ENCODE data around the gene NUTM1. TPM values are rescaled to one million over a fixed set of nuclear protein-coding genes. Genes with fewer than 3 reads are reported as not detected.
"Not testable (repeated sequence)": the region's sequence is repeated elsewhere in the genome, so short reads cannot be mapped to it uniquely, and the experiment has no call there.

The NUTM1 gene
- polyA plus RNA-seq, 3 donors = not detected

DNA sequence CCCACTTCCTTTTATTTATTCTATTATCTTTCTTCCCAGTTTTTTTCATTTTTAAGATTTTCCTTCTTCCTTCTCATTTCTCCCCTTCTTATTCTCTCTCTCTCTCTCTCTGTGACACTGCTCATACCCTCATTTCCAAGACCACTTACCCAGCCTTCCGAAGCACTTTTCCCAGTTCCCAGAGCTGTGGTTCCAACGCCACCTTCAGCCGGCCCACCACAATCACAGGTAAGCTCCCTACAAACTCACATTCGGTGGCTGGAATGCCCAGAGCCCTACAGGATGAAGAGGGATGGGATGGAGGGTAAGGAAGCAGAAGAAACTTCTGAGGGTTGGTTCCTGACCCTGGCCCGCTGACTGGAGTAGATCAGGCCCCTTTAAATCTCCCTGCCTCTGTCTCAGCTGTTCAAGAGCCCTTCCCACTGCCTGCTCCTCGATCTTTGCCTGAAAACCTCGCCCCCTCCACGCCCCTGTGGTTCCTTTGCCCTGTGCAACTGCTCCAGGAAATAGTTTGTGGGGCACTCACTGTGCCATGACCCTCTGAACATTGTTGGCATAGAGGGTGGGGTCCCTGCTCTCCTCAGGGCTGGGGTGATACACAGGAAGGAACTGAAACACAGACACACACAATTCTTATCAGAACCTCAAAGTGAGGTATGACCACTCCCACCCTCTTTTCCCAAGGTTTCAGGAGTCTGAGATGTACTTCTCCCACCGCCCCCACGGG, 19.1 kb downstream of the NUTM1 start:
- no peak for DNase-seq (ENCODE audit: low read depth in 3 of 3, low spot score in 2 of 3)

DNA sequence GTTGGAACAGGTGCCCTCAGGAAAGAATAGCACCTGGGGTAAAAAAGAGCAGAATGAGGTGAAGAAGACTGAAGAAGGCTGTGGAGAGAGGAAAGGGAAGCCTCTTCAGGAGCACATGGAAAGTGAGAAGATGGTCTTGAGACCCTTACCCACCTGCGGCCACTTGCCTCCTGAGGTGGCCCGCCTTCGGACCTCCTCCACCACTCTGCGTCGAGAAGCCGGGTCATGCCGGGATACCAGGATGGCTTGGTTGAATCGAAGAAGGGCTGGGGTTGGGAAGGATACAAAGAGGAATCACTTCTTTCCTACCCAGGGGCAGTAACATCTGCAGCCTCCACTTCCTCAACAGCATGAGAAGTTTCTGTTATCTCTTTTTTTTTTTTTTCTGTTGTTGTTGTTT, 20.9 kb downstream of the NUTM1 start:
- no peak for DNase-seq (ENCODE audit: low read depth in 3 of 3, low spot score in 2 of 3)

DNA sequence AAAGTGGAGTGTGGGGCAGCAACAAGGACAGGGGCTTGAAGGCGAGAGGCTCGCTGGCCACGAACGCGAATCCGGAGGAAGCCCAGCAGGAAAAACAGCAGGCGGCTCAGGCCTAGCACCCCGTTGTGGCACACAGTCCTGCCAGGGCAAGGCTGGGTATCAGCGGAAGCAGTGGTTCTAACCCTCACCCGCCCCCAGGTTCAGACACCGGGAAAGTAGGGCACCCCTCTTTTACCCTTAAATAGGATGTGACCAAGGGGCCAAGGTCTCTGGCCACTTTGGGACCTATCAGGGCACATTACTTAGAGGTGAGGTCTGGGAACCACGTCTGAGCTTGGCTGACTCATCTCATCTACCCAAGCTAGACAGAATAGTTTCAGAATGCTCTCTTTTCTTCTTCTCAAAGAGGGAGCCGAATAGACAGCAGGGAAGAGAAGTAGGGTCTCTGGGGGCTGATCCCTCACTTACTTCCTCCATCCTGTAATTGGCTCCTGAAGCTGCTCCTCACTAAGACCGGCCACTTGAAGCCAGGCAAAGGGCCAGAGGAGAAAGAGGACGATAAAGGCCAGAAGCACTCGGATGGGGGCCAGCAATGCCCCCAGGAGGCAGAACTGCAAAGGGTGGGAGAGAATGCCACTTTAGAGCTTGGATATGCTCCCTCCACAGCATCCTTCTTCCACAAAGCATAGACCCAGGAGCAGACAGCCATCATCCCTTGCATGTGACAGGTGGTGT, 22.1 kb downstream of the NUTM1 start:
- no peak for DNase-seq (ENCODE audit: low read depth in 3 of 3, low spot score in 2 of 3)

DNA sequence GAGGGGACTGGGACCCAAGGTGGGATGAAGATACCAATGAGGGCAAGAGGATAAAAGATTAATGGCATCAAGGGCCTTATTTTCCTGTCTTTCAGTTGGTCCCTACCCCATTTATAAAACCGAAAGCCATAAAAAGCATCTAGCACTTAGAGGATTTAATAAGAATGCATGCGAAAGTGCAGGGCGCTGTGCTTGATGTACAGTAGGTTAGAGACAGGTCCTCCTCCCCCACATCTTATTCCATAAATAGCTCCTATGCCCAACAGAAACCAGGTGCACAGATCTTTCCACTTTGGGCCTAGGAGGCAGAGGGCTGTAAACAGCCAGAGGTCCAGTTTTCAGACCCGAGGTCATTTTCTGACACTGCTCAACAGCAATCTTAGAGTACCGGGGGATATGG, 22.7 kb downstream of the NUTM1 start:
- peak in 1 of 3 donors; percentile 18 for DNase-seq (ENCODE audit: low read depth in 3 of 3, low spot score in 2 of 3)

DNA sequence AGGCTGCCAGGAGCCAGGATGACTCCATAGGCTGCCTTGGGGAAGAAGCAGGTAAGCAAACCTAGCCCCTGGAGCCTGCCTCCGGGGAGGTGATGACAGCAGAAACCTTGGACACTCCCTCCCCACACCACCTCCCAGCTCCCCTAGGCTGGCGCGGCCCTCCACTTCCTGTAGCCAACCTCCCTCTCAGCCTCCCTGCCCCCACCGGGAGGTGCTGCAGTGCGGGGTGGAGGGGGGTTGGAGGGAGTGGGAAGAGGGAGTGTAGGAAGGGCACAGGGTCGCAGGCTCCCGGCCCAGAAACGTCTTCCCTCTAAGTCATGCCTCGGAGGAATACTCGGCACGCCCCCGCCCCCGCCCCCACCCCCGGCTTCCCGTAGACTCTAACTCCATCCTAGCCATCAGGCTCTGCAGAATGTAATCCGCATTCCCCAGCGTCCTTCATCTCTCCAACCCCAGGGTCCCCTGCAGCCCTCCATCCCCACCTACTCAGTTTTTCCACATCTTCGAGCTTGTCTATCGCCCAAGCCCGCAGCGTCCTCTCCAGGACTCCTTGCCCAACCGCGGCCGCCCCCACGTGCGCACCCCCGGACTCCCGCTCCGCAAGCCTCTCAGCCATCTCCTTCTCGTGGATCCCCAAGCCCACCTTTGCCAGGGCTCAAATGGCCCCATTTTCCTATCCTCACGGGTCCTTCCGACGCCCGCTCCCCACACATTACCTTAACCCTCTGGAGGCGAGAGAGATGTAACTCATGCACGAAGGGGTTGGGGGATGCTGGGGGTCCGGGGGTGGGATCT, 23.4 kb downstream of the NUTM1 start:
- DNase-seq (ENCODE audit: low read depth in 3 of 3, low spot score in 2 of 3) = peak in 1 of 3 donors; percentile 21

DNA sequence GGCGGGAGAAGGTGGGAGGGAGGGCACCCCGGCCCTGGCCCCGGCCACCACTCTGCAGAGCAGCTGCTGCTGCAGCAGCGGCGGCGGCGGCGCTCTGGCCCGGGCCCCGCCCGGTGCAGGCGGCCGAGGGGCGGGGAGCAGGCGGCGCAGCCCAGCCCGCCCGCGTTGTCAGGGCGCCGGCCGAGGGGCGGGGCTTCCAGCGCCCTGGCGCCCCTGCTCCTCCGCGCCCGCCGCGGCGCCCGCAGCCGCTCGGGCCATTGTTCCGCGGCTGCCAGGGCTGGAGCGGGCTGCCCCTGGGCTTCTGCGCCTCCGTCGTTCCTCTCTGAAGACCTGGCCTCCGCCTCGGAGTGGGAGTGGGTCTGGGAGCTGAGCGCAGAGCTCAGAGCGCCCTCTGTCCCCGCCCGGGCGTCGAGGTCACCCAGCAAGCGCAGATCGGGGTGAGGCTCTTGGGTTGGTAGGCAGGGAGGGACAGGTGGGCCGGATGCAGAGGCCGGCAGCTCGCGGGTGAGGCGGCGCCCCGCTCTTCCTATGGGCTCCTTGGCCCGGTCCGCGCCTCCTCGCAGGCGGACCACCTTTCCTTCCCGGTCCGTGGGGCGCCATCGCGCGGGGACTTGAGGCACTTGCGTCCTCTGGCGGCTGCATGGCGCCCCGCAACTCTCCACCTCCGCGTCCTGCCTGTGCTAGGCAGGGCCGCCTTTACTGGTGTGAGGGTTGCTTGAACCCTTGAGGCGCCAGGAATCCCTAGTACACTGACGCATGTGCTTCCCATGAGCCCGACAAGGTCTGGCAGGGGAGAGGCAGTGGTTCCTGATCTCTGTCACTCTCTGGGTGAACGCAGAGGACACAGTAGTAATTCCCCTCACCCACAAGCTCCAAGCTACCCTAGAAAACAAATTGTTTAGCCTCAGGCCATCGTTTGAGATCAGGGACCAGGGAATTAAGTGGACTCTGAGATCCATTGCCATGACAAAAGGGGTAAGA, 24.3 kb downstream of the NUTM1 start, which contains the start of gene LPCAT4:
TSS of gene LPCAT4 (minus strand) at position 96 of the 981 bp plus-strand sequence. CDS start 96 bp downstream, outside the sequence.
- DNase-seq (ENCODE audit: low read depth in 3 of 3, low spot score in 2 of 3) = peak; percentile 70 to 74 (median 73)

DNA sequence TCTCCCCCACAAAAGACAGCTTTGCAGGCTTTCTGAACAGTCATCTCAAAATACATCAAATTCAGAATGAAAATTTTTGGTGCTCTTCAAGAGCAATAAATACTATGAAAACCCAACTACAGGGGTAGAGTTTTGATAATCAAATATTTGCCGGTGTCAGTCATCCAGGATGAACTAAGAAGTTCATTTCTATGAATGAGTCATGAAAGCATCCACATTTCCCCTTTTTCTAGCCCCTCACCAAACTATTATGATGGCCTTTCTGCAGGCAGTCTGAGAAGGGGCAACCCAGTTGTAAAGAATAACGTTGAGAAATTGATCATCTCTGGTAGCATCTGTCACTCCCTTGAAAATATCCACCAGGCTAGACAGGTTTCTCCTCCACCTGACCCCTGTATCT, 27.0 kb downstream of the NUTM1 start:
- no peak for DNase-seq (ENCODE audit: low read depth in 3 of 3, low spot score in 2 of 3)

DNA sequence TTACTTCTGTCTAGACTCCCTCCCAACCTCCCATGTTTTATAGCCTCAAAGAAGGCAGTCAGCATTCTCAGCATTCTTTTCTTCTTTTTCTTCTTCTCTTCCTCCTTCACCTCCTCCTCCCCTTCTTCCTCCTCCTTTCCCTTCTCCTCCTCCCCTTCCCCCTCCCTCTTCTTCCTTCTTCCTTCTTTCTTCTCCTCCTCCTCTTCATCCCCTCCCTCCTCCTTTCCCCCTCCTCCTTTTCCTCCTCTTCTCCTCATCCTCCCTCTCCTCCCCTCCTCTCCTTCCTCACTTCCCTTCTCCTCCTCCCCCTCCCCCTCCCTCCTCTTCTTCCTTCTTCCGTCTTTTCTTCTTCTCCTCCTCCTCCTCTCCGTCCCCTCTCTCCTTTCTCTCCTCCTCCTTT, 27.5 kb downstream of the NUTM1 start:
- DNase-seq (ENCODE audit: low read depth in 3 of 3, low spot score in 2 of 3) = no peak

DNA sequence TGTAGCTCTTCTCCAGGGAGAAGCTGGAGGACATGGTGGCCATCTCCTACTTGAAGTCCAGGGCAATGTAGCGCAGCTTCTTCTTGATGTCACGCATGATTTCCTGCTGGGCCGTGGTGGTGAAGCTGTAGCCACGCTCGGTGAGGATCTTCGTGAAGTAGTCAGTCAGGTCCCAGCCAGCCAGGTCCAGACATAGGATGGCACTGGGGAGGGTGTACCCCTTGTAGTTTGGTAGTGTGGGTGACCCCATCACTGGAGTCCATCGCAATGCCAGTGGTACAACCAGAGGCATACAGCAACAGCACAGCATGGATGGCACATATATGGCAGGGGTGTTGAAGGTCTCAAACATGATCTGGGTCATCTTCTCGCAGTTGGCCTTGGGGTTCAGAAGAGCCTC, 30.8 kb downstream of the NUTM1 start:
- DNase-seq (ENCODE audit: low read depth in 3 of 3, low spot score in 2 of 3) = no peak

DNA sequence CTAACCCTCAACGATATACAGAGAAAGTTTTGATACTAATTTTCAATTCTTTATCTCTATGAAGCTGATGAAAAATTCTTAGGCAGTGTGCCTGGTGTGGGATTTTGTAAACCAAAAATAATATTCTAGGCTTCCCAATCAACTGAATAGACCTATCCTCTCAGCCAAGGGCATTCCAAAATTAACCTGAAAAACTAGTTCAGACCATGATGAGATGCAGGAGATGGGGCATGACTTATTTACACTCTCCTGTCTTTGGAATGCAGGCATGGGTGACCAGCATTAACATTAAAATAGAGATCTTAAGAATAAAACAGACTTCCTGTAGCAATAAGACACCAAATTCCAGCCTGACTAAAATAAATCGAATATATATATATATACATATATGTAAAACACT, 31.7 kb downstream of the NUTM1 start:
- DNase-seq (ENCODE audit: low read depth in 3 of 3, low spot score in 2 of 3) = no peak

DNA sequence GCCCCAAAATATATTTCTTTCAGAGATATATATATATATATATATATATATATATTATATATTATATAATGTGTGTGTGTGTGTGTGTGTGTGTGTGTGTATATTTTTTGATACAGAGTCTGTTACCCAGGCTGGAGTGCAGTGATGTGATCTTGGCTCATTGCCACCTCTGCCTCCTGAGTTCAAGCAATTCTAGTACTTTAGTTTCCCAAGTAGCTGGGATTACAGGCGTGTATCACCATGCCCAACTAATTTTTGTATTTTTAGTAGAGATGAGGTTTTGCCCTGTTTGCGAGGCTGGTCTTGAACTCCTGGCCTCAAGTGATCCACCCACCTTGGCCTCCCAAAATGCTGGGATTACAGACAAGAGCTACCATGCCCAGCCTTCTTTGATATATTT, 32.4 kb downstream of the NUTM1 start:
- not testable (repeated sequence) for DNase-seq (ENCODE audit: low read depth in 3 of 3, low spot score in 2 of 3)

DNA sequence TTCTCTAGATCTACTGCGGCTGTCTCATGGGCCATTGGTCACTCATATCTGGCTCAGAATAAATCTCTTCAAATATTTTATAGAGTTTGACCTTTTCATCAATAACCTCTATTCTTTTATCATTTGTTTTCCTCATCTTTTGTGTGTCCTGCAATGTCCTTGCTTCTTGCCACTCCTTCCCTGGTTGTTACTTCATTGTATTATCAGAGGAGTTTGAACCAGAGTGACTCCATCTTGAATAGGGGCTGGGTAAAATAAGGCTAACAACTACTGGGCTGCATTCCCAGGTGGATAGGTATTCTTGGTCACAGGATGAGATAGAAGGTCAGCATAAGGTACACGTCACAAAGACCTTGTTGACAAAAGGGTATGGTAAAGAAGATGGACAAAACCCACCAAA, 33.7 kb downstream of the NUTM1 start:
- DNase-seq (ENCODE audit: low read depth in 3 of 3, low spot score in 2 of 3) = no peak

DNA sequence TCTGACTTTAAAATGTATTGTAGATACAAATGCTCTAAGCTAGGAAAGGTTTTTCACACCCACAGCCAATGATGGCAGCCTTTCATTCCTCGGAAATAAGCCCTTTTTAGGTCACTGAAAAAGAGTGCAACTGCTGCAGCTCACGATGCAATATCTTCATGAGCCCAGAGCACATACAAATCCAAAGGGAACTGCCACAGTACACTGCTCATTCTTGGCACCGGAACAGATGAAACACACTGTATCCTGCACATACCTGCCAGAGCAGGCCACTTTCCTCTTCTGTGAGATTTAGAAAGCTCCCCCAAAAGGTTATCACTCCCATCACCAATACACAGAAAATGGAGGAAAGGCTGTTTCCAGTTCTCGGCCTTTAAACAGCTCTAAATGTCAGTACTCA, 37.4 kb downstream of the NUTM1 start:
- DNase-seq (ENCODE audit: low read depth in 3 of 3, low spot score in 2 of 3) = not testable (repeated sequence)

DNA sequence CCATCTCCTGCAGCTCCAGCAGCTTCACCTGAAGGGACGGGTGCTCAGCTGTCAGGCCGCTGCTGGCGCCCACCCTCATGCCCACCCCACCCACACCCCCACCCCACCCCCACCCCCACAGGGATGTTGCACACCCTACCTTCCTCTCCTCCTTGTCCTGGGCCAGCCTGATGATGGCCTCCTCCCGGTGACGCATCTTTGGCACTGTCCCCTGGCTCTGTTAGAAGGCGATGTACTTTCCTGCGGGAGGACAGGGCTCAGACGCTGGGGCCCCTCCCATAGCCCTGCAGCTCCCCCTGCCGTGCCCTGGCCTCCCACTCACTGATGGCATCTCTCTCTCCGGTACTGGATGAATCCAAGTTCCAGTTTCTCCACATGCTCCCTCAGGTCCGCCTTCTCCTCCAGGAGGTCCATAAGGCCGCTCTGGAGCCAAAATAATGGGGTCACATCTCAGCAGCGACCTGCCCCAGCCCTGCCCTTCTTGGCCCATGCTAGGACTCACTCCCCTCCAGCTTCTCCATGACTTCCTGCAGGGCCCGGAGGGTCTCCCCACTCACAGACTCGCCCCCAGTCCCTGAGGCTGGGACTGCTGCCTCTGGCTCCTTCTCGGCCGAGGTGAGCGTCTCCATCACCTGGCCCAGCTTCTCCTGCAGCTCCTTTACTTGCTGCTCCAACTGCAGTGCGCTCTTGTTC, 38.9 kb downstream of the NUTM1 start:
- DNase-seq (ENCODE audit: low read depth in 3 of 3, low spot score in 2 of 3) = not testable (repeated sequence)

DNA sequence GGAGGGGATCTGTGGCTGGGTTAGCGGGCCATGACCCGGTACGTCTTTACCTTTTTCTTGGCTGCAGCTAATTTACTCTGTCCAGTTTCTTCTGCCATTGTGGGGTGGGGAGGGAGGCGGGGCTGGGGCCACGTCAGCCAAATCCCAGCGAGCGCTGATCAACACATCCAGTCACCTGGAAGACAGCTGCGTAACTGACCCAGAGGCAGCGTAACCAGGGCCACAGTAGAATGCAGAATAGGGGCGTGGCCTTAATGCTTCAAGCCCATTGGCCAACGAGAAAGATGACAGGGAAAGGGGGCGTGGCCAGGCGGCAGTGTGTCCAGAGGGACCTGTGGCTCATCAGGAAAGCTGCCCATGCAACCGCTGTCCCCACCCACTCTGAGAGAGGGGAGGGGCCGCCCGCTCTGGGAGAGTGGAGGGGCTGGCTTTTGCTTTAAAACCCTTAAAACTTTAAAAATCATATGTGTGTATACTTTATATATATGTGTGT, 46.5 kb downstream of the NUTM1 start:
- not testable (repeated sequence) for DNase-seq (ENCODE audit: low read depth in 3 of 3, low spot score in 2 of 3)

DNA sequence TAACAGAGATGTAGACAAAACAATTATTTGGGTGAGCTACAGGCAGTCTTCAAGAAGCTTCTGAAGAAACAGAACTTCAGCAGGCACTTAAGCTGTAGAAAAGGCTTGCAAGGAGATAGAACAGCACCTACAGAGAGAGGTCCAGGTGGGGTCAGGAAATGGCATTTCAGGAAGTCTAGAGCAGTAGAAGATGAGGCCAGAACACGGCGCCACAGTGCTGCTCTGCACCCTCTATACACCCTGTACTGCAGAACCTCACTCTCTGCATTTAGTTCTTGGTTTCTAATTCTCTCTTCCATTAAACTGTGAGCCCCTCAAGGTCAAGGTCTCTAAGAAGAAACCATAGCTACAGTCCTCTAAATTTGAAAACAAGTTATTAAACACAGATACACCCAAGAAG, 49.9 kb downstream of the NUTM1 start:
- not testable (repeated sequence) for DNase-seq (ENCODE audit: low read depth in 3 of 3, low spot score in 2 of 3)

DNA sequence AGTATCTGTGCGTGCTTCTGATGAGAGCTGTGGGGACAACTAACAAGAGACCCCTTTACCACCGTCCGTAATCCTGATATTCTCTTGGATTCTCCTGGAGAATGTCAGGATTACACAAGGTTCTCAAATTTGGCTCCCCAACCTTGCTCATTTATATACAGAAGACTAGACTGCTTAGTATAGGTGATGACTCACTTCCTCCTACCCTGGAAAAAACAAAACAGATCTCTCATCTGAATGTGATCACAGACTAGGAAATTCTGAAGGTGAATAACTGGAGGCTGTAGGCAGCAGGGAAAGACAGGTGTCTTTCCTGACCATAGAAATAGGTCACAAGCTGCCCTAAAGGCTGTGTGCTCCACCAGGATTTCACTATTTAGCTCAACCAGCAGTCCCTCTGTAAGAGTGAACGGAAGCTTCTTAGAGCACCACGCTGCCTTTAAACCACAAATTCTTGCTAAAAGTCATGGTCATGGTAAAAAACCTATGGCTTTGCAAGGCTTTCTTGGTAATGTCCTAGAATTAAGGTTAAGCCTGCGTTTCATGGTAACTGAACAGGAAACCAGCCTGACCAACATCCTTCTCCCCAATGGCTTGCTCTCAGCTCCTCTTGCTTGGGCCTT, 54.6 kb downstream of the NUTM1 start:
- DNase-seq (ENCODE audit: low read depth in 3 of 3, low spot score in 2 of 3) = not testable (repeated sequence)

DNA sequence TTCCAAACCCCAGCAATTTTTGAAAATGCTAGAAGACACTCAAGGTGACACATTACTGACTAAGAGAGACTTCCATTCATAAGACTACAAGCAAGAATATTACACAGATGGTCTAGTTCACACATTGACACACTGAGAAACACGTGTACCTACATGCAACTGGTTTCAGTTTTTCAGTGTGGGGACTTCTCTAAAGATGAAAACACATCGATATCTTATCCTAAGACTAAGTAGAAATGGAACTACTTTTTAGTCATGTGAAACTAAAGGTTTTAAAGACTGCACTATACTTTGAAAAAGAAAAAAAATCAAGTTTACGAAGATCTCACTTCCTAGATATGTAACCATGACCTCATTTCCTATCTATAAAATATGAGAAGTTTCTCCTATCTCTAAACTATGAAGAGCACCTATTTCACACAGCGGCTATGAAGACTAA, 60.1 kb downstream of the NUTM1 start:
- not testable (repeated sequence) for DNase-seq (ENCODE audit: low read depth in 3 of 3, low spot score in 2 of 3)

DNA sequence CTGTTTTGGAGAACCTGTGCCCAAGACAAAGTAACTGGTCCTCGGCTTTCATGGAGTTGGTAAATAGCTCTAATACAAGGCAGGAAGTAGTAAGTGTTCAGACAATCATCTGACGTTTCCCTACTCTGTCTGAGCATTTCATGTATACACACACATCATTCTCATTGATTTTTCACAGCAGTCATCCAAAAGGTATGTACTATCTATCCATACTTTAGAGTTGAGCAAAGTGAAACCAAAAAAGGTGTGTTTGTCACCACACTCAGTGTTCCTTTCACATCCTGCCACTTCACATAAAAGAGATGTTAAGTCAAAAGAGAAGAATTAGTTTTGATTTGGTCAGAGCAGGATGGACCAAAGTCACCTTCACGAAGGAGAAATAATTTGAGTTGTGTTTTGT, 60.8 kb downstream of the NUTM1 start:
- DNase-seq (ENCODE audit: low read depth in 3 of 3, low spot score in 2 of 3) = not testable (repeated sequence)

Data from right renal cortex interstitium (tissue), 3 donors.